Neuronal stem cell (in vitro differentiated cells): ENCODE measurements around the gene CFC1.
"Not testable (repeated sequence)": the region's sequence is repeated elsewhere in the genome, so short reads cannot be mapped to it uniquely, and the experiment has no call there.

Experiments
- DNase-seq: peaks from one replicate; pipeline ENCODE4 v3.0.0-alpha.2; 2013; ENCODE audit warnings: low spot score
- H2AFZ ChIP-seq: one replicate; pipeline ENCODE4 v1.6.1; 2013; ENCODE audit warnings: mild to moderate bottlenecking, low read length, inconsistent platforms
- H2AK5ac ChIP-seq: 2 replicates; pipeline ENCODE4 v1.6.1; 2013; ENCODE audit warnings: low read depth, mild to moderate bottlenecking, inconsistent platforms, low read length, moderate library complexity, mixed read lengths
- H2BK120ac ChIP-seq: 2 replicates; pipeline ENCODE4 v1.6.1; 2013; ENCODE audit warnings: low read depth, mild to moderate bottlenecking, inconsistent platforms, low read length, moderate library complexity, mixed read lengths
- H2BK12ac ChIP-seq: one replicate; pipeline ENCODE4 v1.6.1; 2013; ENCODE audit warnings: low read length, inconsistent platforms
- H2BK15ac ChIP-seq: 2 replicates; pipeline ENCODE4 v1.6.1; 2013; ENCODE audit warnings: mild to moderate bottlenecking, low read length, inconsistent platforms, mixed read lengths
- H2BK5ac ChIP-seq: one replicate; pipeline ENCODE4 v1.6.1; 2013; ENCODE audit warnings: inconsistent platforms, mild to moderate bottlenecking, low read length, moderate library complexity
- H3K14ac ChIP-seq: one replicate; pipeline ENCODE4 v1.6.1; 2013; ENCODE audit warnings: low read length, inconsistent platforms
- H3K18ac ChIP-seq: 2 replicates; pipeline ENCODE4 v1.6.1; 2013; ENCODE audit warnings: low read length, inconsistent platforms
- H3K23ac ChIP-seq: 2 replicates; pipeline ENCODE4 v1.6.1; 2013; ENCODE audit warnings: low read depth, mild to moderate bottlenecking, mixed read lengths, low read length, inconsistent platforms; ENCODE audit not compliant: poor library complexity
- H3K27ac ChIP-seq: replicated peaks from 3 replicates; pipeline ENCODE4 v1.5.1; 2013; ENCODE audit warnings: low read length, inconsistent platforms
- H3K27me3 ChIP-seq, 3 experiments: 2 replicates each; pipeline ENCODE4 v1.6.1; 2013; ENCODE audit warnings: low read length in 3 of 3, mild to moderate bottlenecking in 2 of 3, inconsistent platforms in 1 of 3, low read depth in 1 of 3, mixed read lengths in 1 of 3, moderate library complexity in 1 of 3; ENCODE audit not compliant: control insufficient read depth in 3 of 3, insufficient read depth in 3 of 3
- H3K36me3 ChIP-seq, 2 donors: replicated peaks in 1 of 2; 2 replicates each; pipeline ENCODE4 v1.6.1; 2013; ENCODE audit warnings: low read length in 2 of 2; ENCODE audit not compliant: control insufficient read depth in 2 of 2, insufficient read depth in 2 of 2
- H3K4ac ChIP-seq: 2 replicates; pipeline ENCODE4 v1.6.1; 2013; ENCODE audit warnings: inconsistent platforms, mild to moderate bottlenecking, low read length, moderate library complexity
- H3K4me1 ChIP-seq, 2 donors: 1 replicate in 1 of 2; 2 replicates in 1 of 2; pipeline ENCODE4 v1.6.1; 2013; ENCODE audit warnings: low read length in 2 of 2, low read depth in 1 of 2; ENCODE audit not compliant: control insufficient read depth in 2 of 2, insufficient read depth in 1 of 2
- H3K4me2 ChIP-seq: one replicate; pipeline ENCODE4 v1.6.1; 2013; ENCODE audit warnings: mild to moderate bottlenecking, low read length, inconsistent platforms; ENCODE audit not compliant: insufficient read depth, poor library complexity, severe bottlenecking
- H3K4me3 ChIP-seq, 2 donors: 2 replicates each; pipeline ENCODE4 v1.5.1; 2013; ENCODE audit warnings: low read length in 2 of 2, mild to moderate bottlenecking in 2 of 2, inconsistent platforms in 1 of 2, moderate library complexity in 1 of 2
- H3K79me1 ChIP-seq: one replicate; pipeline ENCODE4 v1.6.1; 2013; ENCODE audit warnings: low read depth, mild to moderate bottlenecking, inconsistent platforms, low read length, moderate library complexity
- H3K9ac ChIP-seq: one replicate; pipeline ENCODE4 v1.6.1; 2013; ENCODE audit warnings: mild to moderate bottlenecking, low read depth, low read length, inconsistent platforms; ENCODE audit not compliant: poor library complexity
- H3K9me3 ChIP-seq, 2 donors: replicated peaks in 1 of 2; 2 replicates each; pipeline versions ENCODE3 to v1.6.1; 2013; ENCODE audit warnings: low read length in 2 of 2, mild to moderate bottlenecking in 2 of 2, inconsistent platforms in 1 of 2, low read depth in 1 of 2, mixed read lengths in 1 of 2, moderate library complexity in 1 of 2; ENCODE audit not compliant: control insufficient read depth in 2 of 2, insufficient read depth in 1 of 2
- H4K8ac ChIP-seq: one replicate; pipeline ENCODE4 v1.6.1; 2013; ENCODE audit warnings: low read depth, mild to moderate bottlenecking, inconsistent platforms, low read length, moderate library complexity
- H4K91ac ChIP-seq: one replicate; pipeline ENCODE4 v1.6.1; 2013; ENCODE audit warnings: low read length, low read depth, mild to moderate bottlenecking, inconsistent platforms; ENCODE audit not compliant: poor library complexity
- WGBS, 2 donors: extraction: QIAGEN DNeasy Blood & Tissue Kit; methylation state at CpG; one replicate each; pipeline ENCODE4 v1.1.7; 2013; ENCODE audit warnings: missing lambda C conversion rate in 2 of 2, mixed read lengths in 1 of 2; ENCODE audit not compliant: insufficient read length in 2 of 2, insufficient replicate concordance in 1 of 2; ENCODE audit errors: extremely low coverage in 2 of 2; 5-methylcytosine and 5-hydroxymethylcytosine counted together

Gene CFC1

GRCh38 chr2:130556441-130556840 is 42.9 kb downstream of the CFC1 start:
- H2BK120ac ChIP-seq: not testable (repeated sequence)

GRCh38 chr2:130554178-130554577 is 45.2 kb downstream of the CFC1 start:
- not testable (repeated sequence) for H3K4ac ChIP-seq, H3K14ac ChIP-seq, H2BK5ac ChIP-seq, DNase-seq, H2BK12ac ChIP-seq, H3K4me2 ChIP-seq, H3K9me3 ChIP-seq, H3K4me3 ChIP-seq, H3K18ac ChIP-seq, H3K9ac ChIP-seq, H3K4me1 ChIP-seq, H4K8ac ChIP-seq, H2BK15ac ChIP-seq, H2AK5ac ChIP-seq, H3K27me3 ChIP-seq, H4K91ac ChIP-seq, H3K36me3 ChIP-seq, H2BK120ac ChIP-seq, H2AFZ ChIP-seq, H3K23ac ChIP-seq, H3K27ac ChIP-seq, H3K79me1 ChIP-seq
- WGBS, 2 donors: no CpG with 5 or more reads among the region's 4 CpGs

More at GRCh38 chr2:130556441-130556840, 42.9 kb downstream of the CFC1 start:
- not testable (repeated sequence) for H2BK5ac ChIP-seq, H3K36me3 ChIP-seq, H3K4me3 ChIP-seq, H3K9ac ChIP-seq, H3K27ac ChIP-seq, H4K91ac ChIP-seq, H3K9me3 ChIP-seq, H2AFZ ChIP-seq, H3K18ac ChIP-seq, H4K8ac ChIP-seq, H2AK5ac ChIP-seq, H3K4me2 ChIP-seq, H3K27me3 ChIP-seq, H3K4me1 ChIP-seq, H3K23ac ChIP-seq, H3K79me1 ChIP-seq, H3K4ac ChIP-seq, H2BK15ac ChIP-seq, H2BK12ac ChIP-seq, DNase-seq, H3K14ac ChIP-seq
- no CpG with 5 or more reads among the region's 8 CpGs for WGBS, 2 donors

GRCh38 chr2:130549475-130549874 is 49.9 kb downstream of the CFC1 start:
- H2BK15ac ChIP-seq, H3K4me1 ChIP-seq, H3K18ac ChIP-seq, H3K36me3 ChIP-seq, DNase-seq, H3K4me2 ChIP-seq, H3K4ac ChIP-seq, H3K27ac ChIP-seq, H2BK5ac ChIP-seq, H2BK120ac ChIP-seq, H4K91ac ChIP-seq, H3K9ac ChIP-seq, H4K8ac ChIP-seq, H2AK5ac ChIP-seq, H3K27me3 ChIP-seq, H3K79me1 ChIP-seq, H2BK12ac ChIP-seq, H3K23ac ChIP-seq, H3K14ac ChIP-seq, H3K9me3 ChIP-seq, H3K4me3 ChIP-seq, H2AFZ ChIP-seq: not testable (repeated sequence)
- WGBS, 2 donors: no CpG with 5 or more reads among the region's 27 CpGs

- H3K9me3 ChIP-seq, H3K9ac ChIP-seq, H2BK5ac ChIP-seq: not testable (repeated sequence)
Measured at GRCh38 chr2:130548418-130548817, 51.0 kb downstream of the CFC1 start.

More at GRCh38 chr2:130548418-130548817, 51.0 kb downstream of the CFC1 start:
- H3K4ac ChIP-seq, H3K14ac ChIP-seq, H3K4me3 ChIP-seq, H3K27ac ChIP-seq, H2BK120ac ChIP-seq, H2AK5ac ChIP-seq, H4K91ac ChIP-seq, H2AFZ ChIP-seq, H3K23ac ChIP-seq, H4K8ac ChIP-seq, H3K4me2 ChIP-seq, H3K36me3 ChIP-seq, H3K4me1 ChIP-seq, H3K79me1 ChIP-seq, H2BK15ac ChIP-seq, H2BK12ac ChIP-seq, H3K27me3 ChIP-seq, H3K18ac ChIP-seq, DNase-seq: not testable (repeated sequence)
- no CpG with 5 or more reads among the region's 3 CpGs for WGBS, 2 donors
